Peyer's patch (tissue), 4 donors: ENCODE results near the gene MANBA.

ENCODE experiments used
- CTCF ChIP-seq, 6 experiments: fragments of 450-650 bp in 4 of 6; fragments of 200-600 bp in 2 of 6; sonication (generic) in 1 of 6; IDR thresholded peaks; one replicate each; pipeline ENCODE4 v1.5.1; 2017 to 2019; ENCODE audit warnings: antibody characterized with exemption in 6 of 6, mild to moderate bottlenecking in 3 of 6, moderate library complexity in 1 of 6
- POLR2A ChIP-seq, 2 donors: fragments of 450-650 bp; IDR thresholded peaks; one replicate each; pipeline ENCODE4 v1.5.1; 2017; ENCODE audit warnings: antibody characterized with exemption in 2 of 2, mild to moderate bottlenecking in 2 of 2, moderate library complexity in 2 of 2

GRCh38 chr4:102759831-102760644, 730 bp downstream of the MANBA start:
- TF ChIP-seq POLR2A (IDR thresholded peaks at IDR 0.05) (no peak), CTCF (IDR thresholded peaks at IDR 0.05) (no peak)
